ENCODE measurements around the gene EIF4E1B.
"Not testable (repeated sequence)": the region's sequence is repeated elsewhere in the genome, so short reads cannot be mapped to it uniquely, and the experiment has no call there.

The EIF4E1B gene

GRCh38 chr5:176629853-176630680 lies at the start of gene EIF4E1B, which contains the start of gene SNCB:
EIF4E1B (plus strand) TSS chr5:176630675; CDS start chr5:176642788, 12,113 bp downstream.
SNCB (minus strand) TSS chr5:176630534; CDS start chr5:176629654, 880 bp downstream.
- FAIRE-seq = no peak

GRCh38 chr5:176581361-176581760 lies 49.1 kb upstream of the EIF4E1B start:
- FAIRE-seq = no peak

- no peak for FAIRE-seq
These were observed 47.4 kb upstream of the EIF4E1B start for GRCh38 chr5:176583076-176583475.

- FAIRE-seq = no peak
These were observed 43.1 kb upstream of the EIF4E1B start for GRCh38 chr5:176587398-176587797.

- no peak for FAIRE-seq
These were observed 42.2 kb upstream of the EIF4E1B start for GRCh38 chr5:176588297-176588696.

- no peak for FAIRE-seq
These were observed 41.3 kb upstream of the EIF4E1B start for GRCh38 chr5:176589039-176589769.

- FAIRE-seq = no peak
These were observed 40.3 kb upstream of the EIF4E1B start for GRCh38 chr5:176590035-176590717.

GRCh38 chr5:176591667-176592066 lies 38.8 kb upstream of the EIF4E1B start:
- not testable (repeated sequence) for FAIRE-seq

- FAIRE-seq = no peak
These were observed 37.9 kb upstream of the EIF4E1B start for GRCh38 chr5:176592573-176592972.

- no peak for FAIRE-seq
These were observed 37.1 kb upstream of the EIF4E1B start for GRCh38 chr5:176593273-176593869.

- FAIRE-seq = no peak
These were observed 35.9 kb upstream of the EIF4E1B start for GRCh38 chr5:176594554-176594953.

- FAIRE-seq = no peak
These were observed 35.0 kb upstream of the EIF4E1B start for GRCh38 chr5:176595386-176595943.

- no peak for FAIRE-seq
These were observed 34.3 kb upstream of the EIF4E1B start for GRCh38 chr5:176596069-176596644.

- no peak for FAIRE-seq
These were observed 33.6 kb upstream of the EIF4E1B start for GRCh38 chr5:176596689-176597416.

- FAIRE-seq = no peak
These were observed 32.8 kb upstream of the EIF4E1B start for GRCh38 chr5:176597417-176598389.

- not testable (repeated sequence) for FAIRE-seq
These were observed 30.6 kb upstream of the EIF4E1B start for GRCh38 chr5:176599749-176600430.

GRCh38 chr5:176601901-176602482 lies 28.5 kb upstream of the EIF4E1B start:
- no peak for FAIRE-seq

GRCh38 chr5:176603091-176603490 lies 27.4 kb upstream of the EIF4E1B start:
- FAIRE-seq = no peak

GRCh38 chr5:176606032-176606431 lies 24.4 kb upstream of the EIF4E1B start:
- no peak for FAIRE-seq
